DND-41 (cell line): ENCODE data around the gene CASTOR1.
A peak's percentile ranks its signal among the peaks of the same experiment; 100 is the strongest.

Source experiments
- ATAC-seq: fragments of 200-7000 bp; cut with Tn5 transposase; 3 replicates; pipeline ENCODE4 v1.9.1; 2021; ENCODE audit warnings: low read depth; ENCODE audit not compliant: insufficient read depth
- DNase-seq: peaks from one replicate; pipeline ENCODE4 v3.0.0-alpha.2; 2020
- H2AFZ ChIP-seq: 2 replicates; pipeline ENCODE4 v1.6.0; 2012; ENCODE audit warnings: low read depth, low read length
- H3K27ac ChIP-seq: 2 replicates; pipeline ENCODE4 v1.5.1; 2012; ENCODE audit warnings: low read length, inconsistent platforms
- H3K27me3 ChIP-seq: fragments of 200-600 bp; sonication (generic); 2 replicates; pipeline ENCODE4 v1.6.0; 2012; ENCODE audit warnings: low read length, mild to moderate bottlenecking, inconsistent platforms; ENCODE audit not compliant: insufficient read depth, poor library complexity
- H3K36me3 ChIP-seq: 2 replicates; pipeline ENCODE4 v1.5.1; 2012; ENCODE audit warnings: low read length, inconsistent platforms; ENCODE audit not compliant: insufficient read depth
- H3K4me1 ChIP-seq: 2 replicates; pipeline ENCODE4 v1.5.1; 2012; ENCODE audit warnings: mild to moderate bottlenecking, low read length; ENCODE audit not compliant: insufficient read depth
- H3K4me2 ChIP-seq: 2 replicates; pipeline ENCODE4 v1.6.0; 2012; ENCODE audit warnings: mild to moderate bottlenecking, moderate library complexity, low read length, inconsistent platforms; ENCODE audit not compliant: insufficient read depth
- H3K4me3 ChIP-seq, 2 experiments: fragments of 200-600 bp in 1 of 2; shearing (Covaris generic) in 1 of 2; 2 replicates each; pipeline ENCODE4 v1.5.1; 2012 to 2016; ENCODE audit warnings: inconsistent platforms in 2 of 2, low read length in 2 of 2, mild to moderate bottlenecking in 2 of 2, low read depth in 1 of 2, moderate library complexity in 1 of 2
- H3K79me2 ChIP-seq: 2 replicates; pipeline ENCODE4 v1.6.0; 2012; ENCODE audit warnings: low read length, inconsistent platforms; ENCODE audit not compliant: insufficient read depth
- H3K9ac ChIP-seq: 2 replicates; pipeline ENCODE4 v1.6.0; 2012; ENCODE audit warnings: low read depth, mild to moderate bottlenecking, inconsistent platforms, low read length, moderate library complexity
- H3K9me3 ChIP-seq: 2 replicates; pipeline ENCODE4 v1.5.1; 2012; ENCODE audit warnings: low read length, moderate library complexity, mild to moderate bottlenecking, inconsistent platforms; ENCODE audit not compliant: insufficient read depth, severe bottlenecking
- H4K20me1 ChIP-seq: 2 replicates; pipeline ENCODE4 v1.6.0; 2012; ENCODE audit warnings: low read length; ENCODE audit not compliant: insufficient read depth
- EZH2 ChIP-seq: IDR thresholded peaks from 3 replicates; pipeline ENCODE4 v1.6.1; 2012; ENCODE audit warnings: borderline replicate concordance, low read depth, mild to moderate bottlenecking, moderate library complexity, low read length, inconsistent platforms; ENCODE audit not compliant: severe bottlenecking
- TF ChIP-seq, protein P1 (sequence below): IDR thresholded peaks from 2 replicates; pipeline ENCODE4 v1.5.1; 2012; ENCODE audit warnings: borderline replicate concordance, low read length, moderate library complexity, mild to moderate bottlenecking; ENCODE audit not compliant: poor library complexity, severe bottlenecking; ENCODE audit errors: extremely low read depth

The CASTOR1 gene

GRCh38 chr22:30252411-30253204 lies 36.7 kb downstream of the CASTOR1 start:
- H2AFZ ChIP-seq, result no peak overlapping the region
- peak; percentile 46 for ATAC-seq
- no peak for TF ChIP-seq EZH2
- TF ChIP-seq, protein P1, sequence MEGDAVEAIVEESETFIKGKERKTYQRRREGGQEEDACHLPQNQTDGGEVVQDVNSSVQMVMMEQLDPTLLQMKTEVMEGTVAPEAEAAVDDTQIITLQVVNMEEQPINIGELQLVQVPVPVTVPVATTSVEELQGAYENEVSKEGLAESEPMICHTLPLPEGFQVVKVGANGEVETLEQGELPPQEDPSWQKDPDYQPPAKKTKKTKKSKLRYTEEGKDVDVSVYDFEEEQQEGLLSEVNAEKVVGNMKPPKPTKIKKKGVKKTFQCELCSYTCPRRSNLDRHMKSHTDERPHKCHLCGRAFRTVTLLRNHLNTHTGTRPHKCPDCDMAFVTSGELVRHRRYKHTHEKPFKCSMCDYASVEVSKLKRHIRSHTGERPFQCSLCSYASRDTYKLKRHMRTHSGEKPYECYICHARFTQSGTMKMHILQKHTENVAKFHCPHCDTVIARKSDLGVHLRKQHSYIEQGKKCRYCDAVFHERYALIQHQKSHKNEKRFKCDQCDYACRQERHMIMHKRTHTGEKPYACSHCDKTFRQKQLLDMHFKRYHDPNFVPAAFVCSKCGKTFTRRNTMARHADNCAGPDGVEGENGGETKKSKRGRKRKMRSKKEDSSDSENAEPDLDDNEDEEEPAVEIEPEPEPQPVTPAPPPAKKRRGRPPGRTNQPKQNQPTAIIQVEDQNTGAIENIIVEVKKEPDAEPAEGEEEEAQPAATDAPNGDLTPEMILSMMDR, result no peak
- H3K4me2 ChIP-seq, result no peak overlapping the region
- no peaks in the 10 kb centered on the region for H4K20me1 ChIP-seq
- H3K4me1 ChIP-seq, result peaks cover 21% of the 10 kb centered on the region
- no peaks in the 10 kb centered on the region for H3K27me3 ChIP-seq
- no peaks in the 10 kb centered on the region for H3K36me3 ChIP-seq
- H3K9ac ChIP-seq, result no peak overlapping the region
- H3K4me3 ChIP-seq, result no peak overlapping the region
- no peaks in the 10 kb centered on the region for H3K9me3 ChIP-seq
- no peaks in the 10 kb centered on the region for H3K79me2 ChIP-seq
- H3K27ac ChIP-seq, result peak overlapping the region; percentile 46
- no peak for DNase-seq

DNA sequence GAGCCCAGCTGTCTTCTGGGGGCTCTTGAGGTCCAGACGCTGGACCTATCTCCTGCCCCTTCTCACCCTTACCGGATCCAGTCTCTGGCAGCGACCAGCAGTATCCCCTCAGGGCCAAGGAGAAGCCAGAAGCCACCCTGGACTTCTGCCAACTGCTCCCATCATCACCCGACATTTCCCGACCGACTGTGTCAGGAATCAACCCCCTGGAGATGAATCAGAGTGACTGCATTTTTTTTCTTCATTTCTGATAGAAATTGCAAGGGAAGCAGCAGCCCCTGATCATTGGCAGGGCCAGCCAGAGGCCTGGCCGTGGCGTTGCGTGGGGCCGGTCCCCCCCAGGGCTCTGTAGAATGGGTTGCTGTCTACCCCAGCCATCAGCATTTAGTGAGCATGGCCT lies 37.6 kb downstream of the CASTOR1 start:
- H3K36me3 ChIP-seq, result no peaks in the 10 kb centered on the region
- no peaks in the 10 kb centered on the region for H3K79me2 ChIP-seq
- ATAC-seq (no peak), DNase-seq (no peak)
- no peaks in the 10 kb centered on the region for H4K20me1 ChIP-seq
- H3K4me1 ChIP-seq, result peaks cover 28% of the 10 kb centered on the region
- no peak overlapping the region for H3K4me3 ChIP-seq
- no peak overlapping the region for H3K9ac ChIP-seq
- H3K9me3 ChIP-seq, result no peaks in the 10 kb centered on the region
- H3K4me2 ChIP-seq, result no peak overlapping the region
- H3K27me3 ChIP-seq, result no peaks in the 10 kb centered on the region
- no peak overlapping the region for H3K27ac ChIP-seq
- TF ChIP-seq, protein P1, result no peak
- no peak for TF ChIP-seq EZH2
- H2AFZ ChIP-seq, result no peak overlapping the region

- Histone ChIP-seq H3K4me1 (peaks cover 37% of the 10 kb centered on the region), H3K9ac (no peak overlapping the region), H3K27me3 (no peaks in the 10 kb centered on the region), H4K20me1 (no peaks in the 10 kb centered on the region), H3K79me2 (no peaks in the 10 kb centered on the region), H3K36me3 (no peaks in the 10 kb centered on the region), H3K27ac (no peak overlapping the region), H3K4me2 (no peak overlapping the region), H2AFZ (no peak overlapping the region), H3K9me3 (no peaks in the 10 kb centered on the region), H3K4me3 (no peak overlapping the region)
- DNase-seq (no peak), ATAC-seq (no peak)
- TF ChIP-seq, protein P1, result no peak
Measured at GRCh38 chr22:30250661-30251267, 38.5 kb downstream of the CASTOR1 start.
